ENCODE measurements around the gene SERPINA5.

SERPINA5 gene

GRCh38 chr14:94641632-94641955 is 60.4 kb downstream of the SERPINA5 start:
- DNase-seq = no peak

Data from anterior cingulate cortex (tissue), 58 donors.